Endothelial cell of hepatic sinusoid (primary cell): ENCODE measurements around the gene FBXL20.
"Not testable (repeated sequence)": the region's sequence is repeated elsewhere in the genome, so short reads cannot be mapped to it uniquely, and the experiment has no call there.

ENCODE experiments used
- in situ Hi-C: cut with HindIII; loops from 2 replicates; pipeline ENCODE4 v1.10.0; 2017; ENCODE audit warnings: low sequenced_read_pairs

Gene FBXL20, protein sequence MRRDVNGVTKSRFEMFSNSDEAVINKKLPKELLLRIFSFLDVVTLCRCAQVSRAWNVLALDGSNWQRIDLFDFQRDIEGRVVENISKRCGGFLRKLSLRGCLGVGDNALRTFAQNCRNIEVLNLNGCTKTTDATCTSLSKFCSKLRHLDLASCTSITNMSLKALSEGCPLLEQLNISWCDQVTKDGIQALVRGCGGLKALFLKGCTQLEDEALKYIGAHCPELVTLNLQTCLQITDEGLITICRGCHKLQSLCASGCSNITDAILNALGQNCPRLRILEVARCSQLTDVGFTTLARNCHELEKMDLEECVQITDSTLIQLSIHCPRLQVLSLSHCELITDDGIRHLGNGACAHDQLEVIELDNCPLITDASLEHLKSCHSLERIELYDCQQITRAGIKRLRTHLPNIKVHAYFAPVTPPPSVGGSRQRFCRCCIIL

DNA sequence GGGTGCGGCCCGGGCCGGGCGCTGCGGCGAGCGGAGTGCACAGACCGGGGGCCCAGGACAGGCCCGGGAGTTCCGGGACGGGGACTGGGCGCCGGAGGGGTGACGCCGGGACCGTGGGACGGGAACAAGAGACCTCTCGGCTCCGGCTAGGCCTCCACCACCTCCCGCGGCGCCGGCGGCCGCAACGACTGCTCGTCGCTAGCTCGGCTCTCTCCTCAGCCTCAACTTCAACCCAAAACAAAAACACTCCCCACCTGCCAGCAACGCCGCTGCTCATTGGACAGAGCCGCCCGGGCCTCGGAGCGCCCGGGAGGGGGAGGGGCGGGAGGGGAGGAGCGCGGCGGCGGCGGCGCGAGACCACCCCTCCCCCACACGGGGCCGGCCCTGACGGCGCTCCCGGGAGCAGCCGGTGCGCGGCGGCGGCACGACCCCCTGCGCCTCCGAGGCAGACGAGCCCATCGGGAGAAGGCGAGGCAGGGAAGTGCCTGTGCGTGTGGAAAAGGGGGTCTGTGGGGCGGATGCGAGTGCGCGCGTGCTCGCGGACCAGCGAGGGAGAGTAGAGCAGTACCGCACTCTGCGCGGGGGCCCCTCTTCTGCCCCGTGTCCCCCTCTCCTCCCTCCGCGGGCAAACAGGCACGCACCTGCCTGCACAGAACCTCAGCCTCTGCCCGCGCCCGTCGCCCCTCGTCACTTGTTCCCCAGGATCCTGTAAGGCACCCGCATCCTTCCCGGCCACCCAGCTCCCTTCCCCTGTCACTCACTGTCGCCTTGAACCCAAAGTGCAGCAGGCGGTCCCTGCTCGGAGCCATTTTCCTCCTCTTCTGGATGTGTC lies at the start of gene FBXL20:
TSS of gene FBXL20 (minus strand) at position 215 of the 832 bp plus-strand sequence. CDS start 224 bp downstream, outside the sequence.
- in situ Hi-C loops = no loop called here

DNA sequence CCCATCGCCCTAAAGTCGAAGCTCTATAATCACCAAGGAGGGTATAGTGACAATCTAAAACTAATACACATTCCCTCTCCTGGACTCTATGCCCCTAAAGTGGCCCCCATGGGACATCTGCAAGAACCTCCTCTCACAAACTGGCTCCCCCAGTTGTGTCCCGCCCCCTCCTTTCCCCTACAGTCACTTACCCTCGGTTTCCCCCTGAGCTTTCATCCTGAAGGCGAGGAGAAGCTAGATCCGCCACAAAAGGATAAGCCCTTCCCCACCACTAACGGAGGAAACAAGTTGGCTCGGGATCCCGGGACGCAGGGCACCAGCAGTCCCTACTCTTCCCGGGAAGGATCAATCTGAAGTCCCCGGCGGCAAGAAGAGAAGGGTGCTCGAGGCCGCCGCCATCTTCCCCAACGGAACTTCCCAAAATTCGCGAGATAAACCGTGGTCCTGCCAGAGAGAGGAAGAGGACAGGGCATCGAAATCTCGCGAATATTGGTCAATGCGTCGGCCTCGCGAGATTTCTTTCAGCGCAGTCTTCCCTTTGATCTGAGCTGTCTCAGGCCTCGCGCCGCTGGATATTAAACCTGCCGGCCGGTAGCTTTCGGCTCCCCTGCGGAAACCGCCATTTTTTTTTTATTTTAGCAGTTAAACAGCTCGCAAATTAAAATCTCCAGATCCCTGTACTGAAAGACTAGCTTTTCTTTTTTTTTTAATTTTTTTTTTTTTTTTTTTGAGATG lies 49.6 kb upstream of the FBXL20 start, which contains the start of gene MED1:
TSS of gene MED1 (minus strand) at position 417 of the 735 bp plus-strand sequence. CDS start at position 216, 201 bp downstream.
- in situ Hi-C loops = loop anchor here (5.0 kb wide), 1 partner anchor 76 kb away; no protein-coding TSS in a partner anchor

- in situ Hi-C loops = loop anchor here (5.0 kb wide), 1 partner anchor 77 kb away; no protein-coding TSS in a partner anchor
Observed at GRCh38 chr17:39450051-39450450, 48.6 kb upstream of the FBXL20 start.

DNA sequence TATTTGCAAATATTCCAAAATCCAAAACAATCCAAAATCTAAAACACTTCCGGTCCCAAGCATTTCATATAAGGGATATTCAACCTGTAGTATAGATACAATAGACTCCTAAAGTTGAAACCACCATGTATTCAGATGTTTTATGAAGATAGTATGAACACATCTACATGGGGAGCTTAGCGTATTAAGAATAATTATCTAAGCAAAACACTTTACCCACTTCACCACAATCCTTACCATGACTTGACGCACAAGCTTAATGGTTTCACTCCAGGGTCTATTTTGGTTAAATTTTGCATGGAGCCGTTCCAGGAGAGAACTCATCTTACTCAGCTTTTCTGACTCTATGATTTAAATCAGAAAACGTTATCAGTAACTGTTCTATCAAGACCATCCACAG lies 46.1 kb upstream of the FBXL20 start:
- in situ Hi-C loops = no loop called here

- in situ Hi-C loops = no loop called here
Observed at GRCh38 chr17:39443326-39443725, 41.9 kb upstream of the FBXL20 start.

DNA sequence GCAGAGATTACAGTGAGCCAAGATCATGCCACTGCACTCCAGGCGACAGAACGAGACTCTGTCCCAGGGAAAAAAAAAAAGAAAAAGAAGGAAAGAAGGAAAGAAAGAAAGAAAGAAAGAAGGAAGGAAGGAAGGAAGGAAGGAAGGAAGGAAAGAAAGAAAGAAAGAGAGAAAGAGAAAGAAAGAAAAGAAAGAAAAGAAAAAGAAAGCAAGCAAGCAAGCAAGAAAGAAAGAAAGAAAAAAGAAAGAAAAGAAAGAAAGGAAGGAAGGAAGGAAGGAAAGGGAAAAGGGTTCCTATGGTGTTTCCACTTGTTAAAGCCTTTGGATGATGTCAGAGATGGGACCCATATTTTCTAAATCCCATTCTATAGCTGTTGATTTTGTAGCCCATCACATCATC lies 38.4 kb upstream of the FBXL20 start:
- in situ Hi-C loops = not testable (repeated sequence)

DNA sequence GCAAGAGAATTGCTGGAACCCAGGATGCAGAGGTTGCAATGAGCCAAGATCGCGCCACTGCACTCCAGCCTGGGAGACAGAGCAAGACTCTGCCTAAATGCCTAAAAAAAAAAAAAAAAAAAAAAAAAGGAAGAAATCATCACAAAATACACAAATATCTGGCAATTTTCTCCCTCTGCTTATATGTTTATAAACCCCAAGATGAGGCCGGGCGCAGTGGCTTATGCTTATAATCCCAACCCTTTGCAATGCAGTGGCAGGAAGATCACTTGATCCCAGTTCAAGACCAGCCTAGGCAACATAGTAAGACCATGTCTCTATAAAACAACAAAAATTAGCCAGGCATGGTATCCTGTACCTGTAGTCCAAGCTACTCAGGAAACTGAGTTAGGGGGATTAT lies 28.2 kb upstream of the FBXL20 start:
- in situ Hi-C loops = no loop called here

DNA sequence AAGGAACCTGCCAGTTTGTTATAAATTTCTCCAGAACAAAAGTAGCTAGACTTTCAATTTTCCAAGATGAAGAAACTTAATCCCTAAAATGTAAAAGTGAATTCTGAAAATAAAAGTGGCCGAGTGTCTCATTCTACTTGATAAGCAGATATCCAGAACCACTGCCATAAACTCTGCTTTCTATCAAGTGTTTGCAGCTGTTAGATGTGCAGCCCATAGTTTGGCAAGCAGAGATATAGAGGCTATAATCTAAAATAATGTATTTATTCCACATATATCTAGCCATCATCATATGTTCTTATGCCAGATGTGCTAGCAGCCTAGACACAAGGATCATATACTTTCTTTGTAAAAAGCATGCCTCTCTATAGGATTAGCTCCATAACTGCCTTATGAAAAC lies 14.7 kb upstream of the FBXL20 start:
- in situ Hi-C loops = no loop called here

- in situ Hi-C loops = no loop called here
Observed at GRCh38 chr17:39410279-39410678, 8.9 kb upstream of the FBXL20 start.

DNA sequence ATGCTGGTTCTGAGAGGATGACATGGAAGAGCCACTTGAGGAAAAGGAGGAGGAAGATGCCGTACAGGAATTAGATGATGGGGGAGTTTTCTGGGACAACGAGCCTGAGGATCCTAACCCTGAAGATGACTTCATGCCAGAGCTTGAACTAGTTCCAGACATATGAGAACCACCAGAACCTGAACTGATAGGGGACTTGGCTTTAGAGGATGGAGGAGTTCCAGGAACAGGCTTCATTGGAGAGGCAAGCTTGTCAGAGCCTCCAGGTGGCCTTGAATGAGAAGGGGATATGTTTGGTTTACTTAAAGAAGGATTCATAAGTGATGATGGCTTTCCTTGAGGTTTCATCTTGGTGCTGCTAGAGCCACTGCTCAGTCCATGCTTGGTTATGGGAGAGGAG lies 6.9 kb upstream of the FBXL20 start:
- in situ Hi-C loops = no loop called here

- in situ Hi-C loops = no loop called here
Observed at GRCh38 chr17:39406951-39407350, 5.5 kb upstream of the FBXL20 start.

- in situ Hi-C loops = no loop called here
Observed at GRCh38 chr17:39405436-39405835, 4.0 kb upstream of the FBXL20 start.

DNA sequence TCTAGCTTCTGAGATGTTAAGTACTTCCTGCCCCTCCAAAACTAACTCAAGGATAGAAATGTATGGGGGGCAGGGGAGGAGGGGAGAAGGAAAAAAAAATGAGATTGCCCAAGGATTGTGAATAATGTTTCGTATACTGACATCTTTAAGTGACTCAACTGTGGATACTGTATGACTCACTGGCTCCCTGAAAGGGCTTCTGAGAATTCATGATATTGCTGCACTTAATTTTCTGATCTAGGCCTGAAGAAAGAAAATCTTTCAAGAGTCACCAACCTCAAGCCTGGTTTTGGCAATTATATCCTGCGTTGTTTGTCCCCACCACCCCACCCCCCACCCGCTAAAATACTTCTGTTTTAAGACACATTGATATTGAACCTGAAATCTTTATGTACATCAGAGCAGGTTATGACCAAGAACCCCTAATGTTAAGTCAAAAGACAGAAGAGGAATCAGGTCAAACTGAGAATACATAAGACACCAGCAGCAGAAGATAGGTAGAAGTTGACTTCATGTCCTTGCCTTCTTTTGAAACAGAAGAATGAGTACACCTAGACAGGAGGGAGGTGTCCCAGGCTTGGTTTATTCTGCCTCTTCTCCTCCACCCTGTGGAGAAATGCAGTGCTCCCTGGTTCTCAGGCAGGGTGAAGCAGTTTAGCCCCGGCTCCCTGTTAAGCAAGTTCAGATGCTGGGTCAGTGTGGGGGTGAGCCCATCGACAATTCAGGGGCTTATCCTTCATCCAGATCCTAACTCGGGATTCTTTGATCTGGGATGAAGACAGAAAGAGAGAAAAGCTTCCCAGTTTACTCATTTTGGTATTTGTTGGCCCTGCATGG lies 3.3 kb upstream of the FBXL20 start:
- in situ Hi-C loops = no loop called here

DNA sequence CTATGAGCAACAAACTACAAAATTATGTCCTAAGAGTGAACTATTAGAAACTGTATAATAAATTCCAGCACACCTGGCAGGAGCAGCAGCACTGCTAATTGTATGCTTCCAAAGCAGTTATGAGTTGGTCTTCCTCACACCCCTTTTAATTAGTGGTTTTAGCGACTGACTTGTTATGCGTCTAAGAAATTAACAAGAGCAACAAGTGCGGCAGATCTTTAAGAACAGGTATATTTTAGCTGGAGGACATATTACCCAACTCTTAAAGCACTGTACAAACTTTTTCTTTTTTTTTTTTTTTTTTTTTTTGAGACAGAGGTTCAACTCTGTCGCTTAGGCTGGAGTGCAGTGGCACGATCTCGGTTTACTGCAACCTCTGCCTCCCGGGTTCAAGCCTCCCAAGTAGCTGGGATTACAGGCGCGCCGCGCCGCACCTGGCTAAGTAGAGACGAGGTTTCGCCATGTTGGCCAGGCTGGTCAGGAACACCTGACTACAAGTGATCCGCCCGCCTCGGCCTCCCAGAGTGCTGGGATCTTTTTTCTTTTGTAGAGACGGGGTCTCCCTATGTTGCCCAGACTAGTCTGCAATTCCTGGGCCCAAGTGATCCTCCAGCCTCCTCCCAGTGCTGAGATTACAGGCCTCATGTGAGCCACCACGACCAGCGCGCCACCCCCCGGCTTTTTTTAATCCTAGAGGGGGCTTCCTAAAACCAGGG lies 1.6 kb upstream of the FBXL20 start:
- in situ Hi-C loops = no loop called here

GRCh38 chr17:39402244-39402889 lies 941 bp upstream of the FBXL20 start:
- in situ Hi-C loops = no loop called here

DNA sequence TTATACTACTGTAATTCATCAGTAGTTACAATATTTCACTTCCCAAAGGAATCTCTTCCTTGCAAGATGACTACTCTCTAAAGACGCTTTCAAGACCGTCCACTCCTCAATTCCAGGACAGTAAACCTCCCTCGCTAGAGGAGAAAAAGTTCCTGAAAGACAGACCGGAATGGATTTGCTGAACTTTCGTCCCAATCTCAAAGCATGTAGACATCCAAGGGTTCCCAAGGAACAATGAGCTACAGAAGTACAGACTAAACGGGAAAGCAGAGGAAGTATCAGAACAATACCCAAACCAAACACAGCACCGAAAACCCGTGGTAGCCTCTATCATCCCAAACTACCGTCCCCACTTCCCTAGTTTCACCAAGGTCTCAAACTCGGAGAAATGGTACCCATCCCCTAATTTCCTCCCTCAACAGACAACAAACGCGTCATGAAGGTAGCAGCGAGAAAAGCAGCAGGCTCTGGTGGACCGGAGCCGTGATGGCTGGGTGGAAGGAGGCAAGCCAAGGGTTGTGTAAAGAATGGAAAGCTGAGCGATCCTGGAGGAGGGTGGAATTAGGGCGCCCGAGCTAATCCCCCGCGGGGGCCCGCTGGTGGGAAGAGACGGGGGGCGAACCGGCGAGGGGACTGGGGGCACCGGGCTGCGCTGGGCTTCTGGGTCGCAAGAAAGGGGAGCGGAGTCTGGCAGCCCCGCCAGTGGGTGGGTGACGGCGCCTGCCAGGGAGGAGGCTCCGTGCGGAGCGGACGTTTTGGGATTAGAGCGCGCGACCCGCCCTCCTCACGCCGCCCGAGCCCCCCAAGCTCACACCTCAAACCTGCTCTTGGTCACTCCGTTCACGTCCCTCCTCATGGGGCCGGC lies 647 bp downstream of the FBXL20 start:
- in situ Hi-C loops = no loop called here

DNA sequence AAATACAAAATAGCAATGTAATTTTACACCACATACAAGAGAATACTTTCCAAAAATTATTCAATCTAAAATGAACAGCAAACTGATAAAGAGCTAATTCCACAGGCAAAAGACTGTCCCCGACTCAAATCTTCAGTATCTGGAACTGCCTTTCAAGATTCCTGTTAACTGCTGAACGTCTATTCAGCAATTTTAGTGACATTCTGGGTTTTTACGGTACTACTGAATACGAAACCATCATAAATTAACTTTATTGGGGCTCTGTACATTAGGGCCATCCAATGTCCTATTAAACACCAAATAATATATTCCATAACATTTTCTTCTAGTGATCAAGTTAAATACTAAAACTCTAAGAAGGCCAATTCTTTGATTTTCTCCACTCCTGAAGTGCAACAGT lies 1.6 kb downstream of the FBXL20 start:
- in situ Hi-C loops = no loop called here

GRCh38 chr17:39393736-39394135 lies 7.7 kb downstream of the FBXL20 start:
- in situ Hi-C loops = no loop called here
